Kasumi-1 (cell line): ENCODE results near the gene RAG1.

ENCODE experiments used
- DNase-seq, 2 experiments: peaks; one replicate each; lab custom pipeline; 2025; lab: John Stamatoyannopoulos, UW

The RAG1 gene

GRCh38 chr11:36628141-36628540 lies 60.3 kb downstream of the RAG1 start:
- no peak for DNase-seq

DNA sequence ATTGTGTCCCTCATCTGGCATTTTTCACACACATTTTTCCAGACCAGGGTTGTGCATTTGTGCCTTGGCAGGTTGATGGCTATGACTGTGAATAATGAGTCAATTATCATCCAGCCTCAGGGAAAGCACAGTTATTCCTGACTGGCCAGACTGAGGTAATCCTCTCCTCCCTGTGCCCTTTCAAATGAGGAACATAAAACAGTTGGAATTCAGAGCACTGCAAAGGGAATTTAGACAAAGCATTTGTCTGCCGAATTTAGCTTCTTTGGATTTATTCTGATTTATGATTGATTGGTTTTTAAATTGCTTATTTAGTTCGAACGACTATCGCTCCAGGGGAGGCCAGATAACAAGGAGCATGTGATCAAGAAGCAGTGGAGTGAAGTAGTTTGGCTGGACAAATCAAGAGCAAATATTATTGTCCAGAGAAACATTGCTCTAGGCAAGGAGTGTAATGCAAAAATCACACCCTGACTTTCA lies 61.0 kb downstream of the RAG1 start:
- DNase-seq = no peak
